ENCODE data around the gene PTH1R.

Gene PTH1R

DNA sequence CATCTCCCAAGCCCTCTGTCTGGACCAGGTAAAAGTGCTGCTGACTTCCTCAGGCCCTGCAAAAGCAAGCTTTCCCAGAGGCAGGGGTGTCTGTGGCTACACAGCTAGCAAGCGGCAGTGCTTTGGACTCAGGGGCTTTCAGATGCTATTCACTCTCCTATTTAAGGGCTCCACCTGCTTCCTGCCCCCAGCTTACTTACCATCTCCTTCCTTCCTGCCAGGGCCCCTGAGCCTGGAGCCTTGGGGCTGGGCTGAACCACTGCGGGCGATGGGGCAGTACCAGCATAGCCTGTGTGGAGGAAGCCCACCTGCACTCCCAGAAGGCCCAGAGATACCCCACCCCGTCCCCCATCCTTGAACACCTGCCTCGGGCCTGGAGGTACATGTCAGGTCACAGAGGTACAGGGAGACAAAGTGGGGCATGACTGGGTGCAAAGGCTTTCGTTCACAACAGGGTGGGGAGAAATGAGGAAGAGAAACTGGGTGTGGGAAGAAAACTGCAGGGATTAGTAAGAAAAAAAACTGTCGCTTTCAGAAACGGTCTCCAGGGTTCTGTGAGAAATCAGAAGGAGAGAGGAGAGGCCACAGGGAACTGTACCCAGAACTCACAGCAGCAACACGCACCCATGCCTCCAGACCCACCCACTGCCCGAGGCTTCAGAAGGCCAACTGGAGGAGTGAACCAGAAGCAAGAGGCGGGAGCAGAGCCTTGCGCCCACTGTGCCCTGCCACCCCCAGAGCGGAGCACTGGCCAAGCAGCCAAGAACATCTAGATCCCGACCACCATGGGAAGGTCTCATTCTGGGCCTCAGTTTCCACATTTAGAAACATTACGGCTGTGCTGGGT, 49.6 kb downstream of the PTH1R start:
- peaks cover 41% of the 10 kb centered on the region for H3K36me3 ChIP-seq (replicated peaks)
- TF ChIP-seq, protein P1, sequence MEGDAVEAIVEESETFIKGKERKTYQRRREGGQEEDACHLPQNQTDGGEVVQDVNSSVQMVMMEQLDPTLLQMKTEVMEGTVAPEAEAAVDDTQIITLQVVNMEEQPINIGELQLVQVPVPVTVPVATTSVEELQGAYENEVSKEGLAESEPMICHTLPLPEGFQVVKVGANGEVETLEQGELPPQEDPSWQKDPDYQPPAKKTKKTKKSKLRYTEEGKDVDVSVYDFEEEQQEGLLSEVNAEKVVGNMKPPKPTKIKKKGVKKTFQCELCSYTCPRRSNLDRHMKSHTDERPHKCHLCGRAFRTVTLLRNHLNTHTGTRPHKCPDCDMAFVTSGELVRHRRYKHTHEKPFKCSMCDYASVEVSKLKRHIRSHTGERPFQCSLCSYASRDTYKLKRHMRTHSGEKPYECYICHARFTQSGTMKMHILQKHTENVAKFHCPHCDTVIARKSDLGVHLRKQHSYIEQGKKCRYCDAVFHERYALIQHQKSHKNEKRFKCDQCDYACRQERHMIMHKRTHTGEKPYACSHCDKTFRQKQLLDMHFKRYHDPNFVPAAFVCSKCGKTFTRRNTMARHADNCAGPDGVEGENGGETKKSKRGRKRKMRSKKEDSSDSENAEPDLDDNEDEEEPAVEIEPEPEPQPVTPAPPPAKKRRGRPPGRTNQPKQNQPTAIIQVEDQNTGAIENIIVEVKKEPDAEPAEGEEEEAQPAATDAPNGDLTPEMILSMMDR (IDR thresholded peaks at IDR 0.05; ENCODE audit: low read depth, low read length, missing control alignments) = no peak
- in situ Hi-C loops (cut with HindIII; ENCODE audit: low pct_ligation_motif_present, low sequenced_read_pairs) = no loop called here
- no peak overlapping the region for H3K4me3 ChIP-seq (ENCODE audit: low read depth, low read length)
- DNase-seq = no peak
- no peaks in the 10 kb centered on the region for H3K27me3 ChIP-seq (replicated peaks)
- H3K27ac ChIP-seq = peak overlapping the region; percentile 52

DNA sequence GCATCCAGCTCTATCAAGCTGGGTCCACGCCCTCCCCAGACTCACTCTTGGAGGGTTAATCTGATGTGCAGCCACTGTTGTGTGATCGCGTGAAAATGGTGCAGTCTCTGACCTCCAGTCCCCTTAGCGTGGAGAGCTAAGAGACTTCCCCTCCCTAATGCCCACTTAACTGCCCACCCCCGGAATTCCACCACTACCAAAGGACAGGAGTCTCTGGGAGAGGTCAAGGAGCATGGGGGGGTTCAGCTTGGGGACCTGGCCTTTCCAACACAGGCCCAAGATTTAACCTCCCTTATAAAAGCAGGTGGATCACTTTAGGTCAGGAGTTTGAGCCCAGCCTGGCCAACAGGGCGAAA, 50.2 kb downstream of the PTH1R start:
- in situ Hi-C loops (cut with HindIII; ENCODE audit: low pct_ligation_motif_present, low sequenced_read_pairs) = no loop called here
- TF ChIP-seq, protein P1 (IDR thresholded peaks at IDR 0.05; ENCODE audit: low read depth, low read length, missing control alignments) = no peak
- H3K4me3 ChIP-seq (ENCODE audit: low read depth, low read length) = no peak overlapping the region
- H3K27me3 ChIP-seq (replicated peaks) = no peaks in the 10 kb centered on the region
- peaks cover 35% of the 10 kb centered on the region for H3K36me3 ChIP-seq (replicated peaks)
- DNase-seq = no peak
- H3K27ac ChIP-seq = no peak overlapping the region

DNA sequence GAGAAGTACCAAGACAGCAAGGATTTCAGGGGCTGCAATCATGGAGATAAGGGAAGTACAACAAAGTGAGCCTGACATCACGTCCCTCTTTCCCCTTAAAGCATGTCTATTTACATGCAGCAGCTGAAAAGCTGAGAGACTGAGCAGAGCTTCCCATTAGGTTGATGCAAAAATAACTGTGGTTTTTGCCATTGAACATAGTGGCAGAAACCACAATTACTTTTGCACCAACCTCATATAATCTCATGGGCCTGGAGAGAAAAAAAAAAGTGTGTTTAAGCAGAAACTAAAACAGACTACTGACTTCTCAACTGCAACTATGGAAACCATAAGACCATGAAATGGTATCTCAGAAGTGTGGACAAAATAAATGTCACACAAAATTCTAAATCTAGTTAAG, 50.8 kb downstream of the PTH1R start:
- in situ Hi-C loops (cut with HindIII; ENCODE audit: low pct_ligation_motif_present, low sequenced_read_pairs) = no loop called here
- Histone ChIP-seq H3K27me3 (replicated peaks) (no peaks in the 10 kb centered on the region), H3K4me3 (ENCODE audit: low read depth, low read length) (no peak overlapping the region), H3K36me3 (replicated peaks) (peaks cover 29% of the 10 kb centered on the region), H3K27ac (no peak overlapping the region)
- TF ChIP-seq, protein P1 (IDR thresholded peaks at IDR 0.05; ENCODE audit: low read depth, low read length, missing control alignments) = no peak
- no peak for DNase-seq

DNA sequence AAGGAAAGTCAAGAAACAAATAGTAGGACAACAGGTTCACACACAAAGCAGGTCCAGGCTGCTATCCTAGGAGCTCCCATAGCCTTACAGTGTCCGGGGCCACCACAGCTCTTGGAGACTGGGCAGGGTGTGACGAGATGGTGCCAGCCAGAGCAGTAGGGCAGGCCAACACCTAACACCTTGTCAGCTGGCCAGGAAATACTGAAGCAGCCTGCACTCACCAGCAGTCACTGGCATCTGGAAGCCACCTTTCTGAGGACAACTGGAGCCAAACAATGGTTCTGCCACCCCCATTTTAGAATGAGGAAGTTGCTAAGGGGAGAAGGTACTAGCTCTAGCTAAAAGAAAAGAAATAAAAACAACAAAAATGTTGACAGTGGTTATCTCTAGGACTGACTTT, 51.8 kb downstream of the PTH1R start:
- H3K27ac ChIP-seq = no peak overlapping the region
- H3K36me3 ChIP-seq (replicated peaks) = peaks cover 21% of the 10 kb centered on the region
- in situ Hi-C loops (cut with HindIII; ENCODE audit: low pct_ligation_motif_present, low sequenced_read_pairs) = no loop called here
- DNase-seq = no peak
- TF ChIP-seq, protein P1 (IDR thresholded peaks at IDR 0.05; ENCODE audit: low read depth, low read length, missing control alignments) = no peak
- no peak overlapping the region for H3K4me3 ChIP-seq (ENCODE audit: low read depth, low read length)
- no peaks in the 10 kb centered on the region for H3K27me3 ChIP-seq (replicated peaks)

DNA sequence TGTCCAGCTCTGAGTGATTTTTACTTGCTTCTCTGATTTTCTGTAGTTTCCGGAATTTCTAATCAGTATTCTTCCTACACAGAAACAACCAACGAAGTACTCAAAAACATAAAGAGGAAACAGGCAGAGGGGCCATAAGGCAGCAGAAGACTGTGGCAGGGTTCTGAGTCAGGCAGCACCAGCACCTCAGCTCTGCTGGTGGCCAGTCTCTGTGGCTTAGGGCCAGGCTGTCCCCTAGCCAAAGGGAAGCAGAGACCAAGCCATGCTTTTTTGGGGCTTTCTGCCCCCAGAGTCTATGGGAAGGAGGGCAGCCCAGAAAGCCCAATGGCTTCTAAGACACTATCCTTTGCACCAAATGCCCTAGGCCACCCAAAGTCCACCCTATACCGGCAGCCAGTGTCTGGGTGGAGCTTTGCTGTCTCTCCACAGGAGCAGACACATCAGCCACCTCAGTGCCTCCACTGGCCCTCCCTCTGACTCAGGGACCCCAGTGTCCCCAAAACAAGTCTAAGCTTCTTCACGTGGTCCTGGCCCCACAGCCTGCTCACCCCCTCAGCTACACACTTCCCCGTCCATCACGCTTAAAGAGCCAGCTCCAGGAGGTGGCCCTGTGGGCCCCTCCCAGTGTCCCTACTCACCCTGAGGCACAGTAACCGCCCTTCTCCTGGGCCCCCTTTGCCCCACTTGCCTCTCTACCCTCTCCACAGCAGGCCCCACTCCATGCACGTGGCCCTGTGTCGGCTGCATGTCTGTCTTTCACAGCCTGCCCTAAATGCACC, 52.8 kb downstream of the PTH1R start:
- Histone ChIP-seq H3K36me3 (replicated peaks) (peaks cover 10% of the 10 kb centered on the region), H3K27me3 (replicated peaks) (no peaks in the 10 kb centered on the region), H3K4me3 (ENCODE audit: low read depth, low read length) (no peak overlapping the region), H3K27ac (no peak overlapping the region)
- no peak for DNase-seq
- TF ChIP-seq, protein P1 (IDR thresholded peaks at IDR 0.05; ENCODE audit: low read depth, low read length, missing control alignments) = no peak
- in situ Hi-C loops (cut with HindIII; ENCODE audit: low pct_ligation_motif_present, low sequenced_read_pairs) = no loop called here
